Activated T-cell treated with anti-CD3 and anti-CD28 coated beads for 48 hours (primary cell): ENCODE results near the gene ST6GALNAC1.

ENCODE experiments used
- DNase-seq: peaks from one replicate; pipeline ENCODE4 v3.0.0-alpha.2; 2020; ENCODE audit warnings: low read depth

ST6GALNAC1 gene

DNA sequence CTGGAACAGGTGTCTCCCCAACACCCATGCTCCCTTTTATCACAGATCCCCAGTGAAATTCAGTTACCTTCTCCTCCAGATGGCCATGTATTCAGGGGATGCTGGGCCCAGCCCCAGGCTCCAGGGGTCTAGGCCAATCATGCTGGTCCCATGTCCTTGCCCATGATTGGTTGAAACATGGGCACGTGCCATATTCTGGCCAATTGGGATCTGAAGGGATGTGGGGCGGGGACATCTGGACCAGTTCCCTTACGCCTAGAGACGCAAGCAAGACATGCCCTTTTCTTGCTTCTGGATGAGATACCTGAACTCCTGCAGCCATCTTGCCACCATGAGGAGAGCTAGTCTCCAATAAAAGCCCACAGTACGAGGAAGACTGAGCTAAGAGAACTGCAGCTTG, 31.0 kb upstream of the ST6GALNAC1 start:
- no peak for DNase-seq

- no peak for DNase-seq
Observed at GRCh38 chr17:76673729-76674128, 30.2 kb upstream of the ST6GALNAC1 start.

- no peak for DNase-seq
Observed at GRCh38 chr17:76672892-76673291, 29.3 kb upstream of the ST6GALNAC1 start.

GRCh38 chr17:76672270-76672851, 28.8 kb upstream of the ST6GALNAC1 start:
- no peak for DNase-seq

DNA sequence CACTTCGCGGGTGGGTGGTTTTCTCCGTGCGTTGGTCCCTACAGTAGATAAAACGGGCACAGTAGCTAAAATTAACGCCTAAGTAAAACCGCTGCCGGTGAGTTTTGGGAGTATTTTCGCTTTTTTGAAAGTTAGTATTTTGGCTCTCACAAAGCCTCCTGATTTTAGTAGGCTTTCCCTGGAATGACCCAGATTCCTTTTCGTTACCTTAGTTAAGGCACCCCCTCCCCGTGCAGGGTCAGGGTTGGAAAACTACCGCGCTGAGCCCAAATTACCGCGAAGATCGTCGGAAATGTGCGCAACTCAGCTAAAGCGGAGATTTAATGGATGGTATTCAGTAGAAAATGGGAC, 28.3 kb upstream of the ST6GALNAC1 start:
- no peak for DNase-seq

- peak; percentile 97 for DNase-seq
Observed at GRCh38 chr17:76671123-76671911, 27.8 kb upstream of the ST6GALNAC1 start.

GRCh38 chr17:76670718-76671122, 27.2 kb upstream of the ST6GALNAC1 start:
- no peak for DNase-seq

DNA sequence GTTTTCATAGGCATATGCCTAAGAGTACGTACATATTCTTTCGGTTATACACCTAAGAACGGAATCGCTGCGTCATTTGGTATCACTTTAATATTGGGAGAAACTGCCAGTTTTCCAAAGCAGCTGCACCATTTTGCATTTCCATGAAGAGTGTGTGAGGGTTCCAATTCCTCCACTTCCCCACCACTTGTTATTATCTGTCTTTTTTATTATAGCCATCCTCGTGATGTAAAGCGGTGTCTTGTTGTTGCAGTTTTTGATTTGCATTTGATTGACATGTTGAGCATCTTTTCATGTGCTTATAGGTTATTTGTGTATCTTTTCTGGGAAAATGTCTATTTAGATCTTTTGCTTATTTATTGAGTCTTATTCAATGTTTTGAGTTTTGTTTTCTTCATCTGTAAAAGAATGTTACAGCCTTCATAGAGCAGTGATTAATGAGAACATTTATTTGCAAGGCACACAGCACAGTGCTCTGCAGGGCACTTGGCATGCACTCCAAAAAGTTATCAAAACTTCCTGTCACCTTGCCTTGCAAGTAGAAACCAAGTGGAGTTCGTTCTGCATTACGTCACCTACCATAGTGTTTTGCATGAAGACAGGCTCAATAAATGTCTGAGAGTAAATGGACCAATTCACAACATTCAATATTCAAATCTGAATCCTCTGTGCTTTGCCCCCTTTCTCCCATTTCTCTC, 26.6 kb upstream of the ST6GALNAC1 start:
- no peak for DNase-seq

- DNase-seq = no peak
Observed at GRCh38 chr17:76667786-76668453, 24.4 kb upstream of the ST6GALNAC1 start.

- no peak for DNase-seq
Observed at GRCh38 chr17:76667491-76667755, 23.9 kb upstream of the ST6GALNAC1 start.

- DNase-seq = no peak
Observed at GRCh38 chr17:76660656-76661042, 17.1 kb upstream of the ST6GALNAC1 start.

GRCh38 chr17:76659928-76660655, 16.5 kb upstream of the ST6GALNAC1 start:
- DNase-seq = no peak

GRCh38 chr17:76658242-76658662, 14.7 kb upstream of the ST6GALNAC1 start:
- no peak for DNase-seq

DNA sequence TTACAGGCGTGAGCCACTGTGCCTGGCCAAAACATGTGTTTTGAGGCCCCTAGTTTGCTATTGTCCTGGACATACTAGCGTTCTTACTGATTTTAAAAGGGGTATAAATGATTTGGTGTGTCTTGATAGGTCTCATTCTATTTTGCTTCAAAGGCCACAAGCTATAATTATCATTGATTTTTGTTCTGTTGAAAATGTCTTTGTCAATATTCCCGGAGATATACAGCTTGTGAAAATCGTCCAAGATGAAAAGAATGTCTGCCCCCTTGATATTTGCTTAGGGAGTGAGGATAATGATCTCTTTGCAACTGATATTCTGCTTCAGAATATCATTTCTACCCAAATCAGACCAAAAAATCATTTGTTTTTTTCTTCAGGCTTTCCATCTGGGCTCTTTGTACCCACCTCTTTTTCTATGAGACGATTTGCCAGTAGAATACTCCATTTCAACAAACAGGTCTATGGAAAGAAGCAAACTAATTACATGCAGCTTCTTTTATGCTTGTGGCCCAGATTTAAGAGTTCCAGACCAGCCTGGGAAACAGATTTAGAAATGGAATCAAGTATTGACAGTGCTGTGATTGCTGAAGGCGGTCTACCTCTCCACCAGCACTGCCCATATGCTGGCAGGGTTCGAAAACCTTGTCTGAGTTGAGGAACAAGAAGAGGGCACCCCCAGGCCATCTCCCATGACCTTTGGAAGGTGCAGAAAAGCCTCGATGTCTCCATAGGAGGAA, 14.1 kb upstream of the ST6GALNAC1 start:
- DNase-seq = no peak

DNA sequence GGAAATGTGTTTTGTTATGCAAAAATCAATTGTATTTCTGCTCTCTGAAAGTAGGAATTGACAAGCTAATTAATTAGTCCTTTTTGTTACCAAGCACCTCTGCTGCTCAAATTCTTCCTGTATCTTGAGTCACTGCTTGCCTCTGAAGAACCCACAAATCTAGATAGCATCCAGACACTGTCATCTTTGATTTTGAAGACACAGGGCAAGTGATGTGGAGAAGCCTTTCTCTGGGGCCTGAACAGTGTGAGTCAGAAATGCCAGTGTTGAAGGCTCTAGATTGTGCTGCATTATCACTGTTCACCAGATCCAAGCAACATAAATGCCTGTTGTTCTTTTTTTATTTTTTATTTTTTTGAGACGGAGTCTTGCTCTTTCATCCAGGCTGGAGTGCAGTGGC, 10.9 kb upstream of the ST6GALNAC1 start:
- no peak for DNase-seq

DNA sequence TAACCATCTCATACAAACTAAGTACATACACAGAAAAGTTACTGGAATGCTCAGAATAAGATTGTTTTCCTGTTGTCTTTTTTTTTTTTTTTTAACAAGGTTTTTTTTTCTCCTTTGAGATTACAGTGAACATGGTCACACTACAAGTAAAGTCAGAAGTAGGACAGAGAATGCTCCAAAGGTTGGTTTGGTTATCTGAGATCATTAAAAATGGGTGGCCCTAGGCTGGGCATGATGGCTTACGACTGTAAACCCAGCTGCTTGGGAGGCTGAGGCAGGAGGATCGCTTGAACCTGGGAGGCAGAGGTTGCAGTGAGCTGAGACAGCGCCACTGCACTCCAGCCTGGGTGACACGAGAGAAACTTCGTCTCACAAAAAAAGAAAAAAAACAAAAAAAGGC, 6.9 kb upstream of the ST6GALNAC1 start:
- no peak for DNase-seq

DNA sequence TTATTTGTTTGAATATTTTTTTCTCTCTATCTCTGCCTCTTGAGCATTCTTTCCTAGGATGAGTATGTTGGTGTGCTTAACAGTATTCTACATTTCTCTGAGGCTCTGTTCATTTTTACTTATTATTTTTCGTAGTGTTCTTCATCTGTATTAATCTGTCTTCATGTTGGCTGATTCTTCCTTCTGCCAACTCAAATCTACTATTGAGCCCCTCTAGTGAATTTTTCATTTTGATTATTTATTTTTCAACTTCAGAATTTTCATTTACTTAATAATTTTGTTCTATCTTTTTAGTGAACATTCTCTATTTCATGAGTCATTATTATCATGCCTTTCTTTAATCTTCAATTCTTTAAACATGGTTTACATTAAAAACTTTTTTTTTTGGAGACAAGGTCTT, 3.2 kb upstream of the ST6GALNAC1 start:
- DNase-seq = no peak

GRCh38 chr17:76645481-76645880, 1.9 kb upstream of the ST6GALNAC1 start:
- DNase-seq = no peak

- DNase-seq = no peak
Observed at GRCh38 chr17:76644995-76645394, 1.4 kb upstream of the ST6GALNAC1 start.

DNA sequence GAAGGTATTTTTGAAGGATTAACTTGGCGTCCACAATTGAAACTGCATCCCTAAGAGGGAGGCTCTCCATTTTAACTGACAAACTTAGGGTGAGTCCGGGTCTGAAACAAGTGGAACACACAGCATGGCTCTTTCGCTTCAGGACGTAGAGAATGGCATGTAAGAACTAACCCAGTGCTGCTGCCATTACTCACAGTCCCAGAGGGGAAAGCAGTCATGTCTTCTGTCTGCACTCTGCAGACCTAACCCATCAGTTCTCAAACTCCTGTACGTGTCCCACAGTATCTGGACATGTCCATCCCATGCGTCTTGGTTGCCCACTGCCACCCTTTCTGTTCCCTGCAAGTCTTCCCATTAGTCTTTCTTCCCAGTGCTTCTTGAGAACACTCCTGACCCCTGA, 563 bp downstream of the ST6GALNAC1 start:
- no peak for DNase-seq

GRCh38 chr17:76642032-76642561, 1.5 kb downstream of the ST6GALNAC1 start:
- DNase-seq = no peak
